Kidney (tissue), 14 donors: ENCODE data around the gene RHOB. TPM values are rescaled to one million over a fixed set of nuclear protein-coding genes. Genes with fewer than 3 reads are reported as not detected.

ENCODE experiments used
- DNase-seq, 5 donors: peaks; one replicate each; pipeline ENCODE4 v3.0.0-alpha.2; 2013 to 2020
- FAIRE-seq: peaks from 2 replicates; lab custom pipeline; 2012; peaks lifted over from hg19 to GRCh38; lab: Jason Lieb, UNC
- H3K27ac ChIP-seq, 2 donors: one replicate each; pipeline ENCODE4 v1.7.0; 2013; ENCODE audit warnings: low read depth in 2 of 2, low read length in 2 of 2, inconsistent platforms in 1 of 2
- H3K27me3 ChIP-seq: one replicate; pipeline ENCODE4 v1.7.1; 2013; ENCODE audit warnings: low read length, inconsistent platforms; ENCODE audit not compliant: control insufficient read depth, insufficient read depth
- H3K36me3 ChIP-seq, 3 donors: one replicate each; pipeline versions ENCODE4 v1.7.0 to v1.7.1; 2013; ENCODE audit warnings: low read length in 3 of 3, control low read depth in 1 of 3, inconsistent platforms in 1 of 3; ENCODE audit not compliant: insufficient read depth in 3 of 3, control insufficient read depth in 2 of 3
- H3K4me1 ChIP-seq, 3 donors: one replicate each; pipeline versions ENCODE4 v1.7.0 to v1.7.1; 2013; ENCODE audit warnings: low read length in 3 of 3, inconsistent platforms in 1 of 3, low read depth in 1 of 3; ENCODE audit not compliant: control insufficient read depth in 2 of 3, insufficient read depth in 2 of 3
- H3K4me3 ChIP-seq, 3 donors: one replicate each; pipeline versions ENCODE4 v1.7.0 to v1.8.1; 2013; ENCODE audit warnings: low read length in 3 of 3, control low read depth in 1 of 3, inconsistent platforms in 1 of 3
- H3K9ac ChIP-seq, 3 donors: one replicate each; pipeline versions ENCODE4 v1.7.0 to v1.7.1; 2013; ENCODE audit warnings: low read length in 3 of 3, control low read depth in 1 of 3, inconsistent platforms in 1 of 3
- H3K9me3 ChIP-seq, 3 donors: one replicate each; pipeline versions ENCODE4 v1.7.0 to v1.7.1; 2013; ENCODE audit warnings: low read length in 3 of 3, control low read depth in 1 of 3, inconsistent platforms in 1 of 3; ENCODE audit not compliant: control insufficient read depth in 2 of 3, insufficient read depth in 1 of 3
- intact Hi-C: fragments of 100-400 bp; cut with DNase I; formaldehyde crosslinking; loops from one replicate; pipeline ENCODE4 v1.11.1; 2022
- polyA plus RNA-seq: library from polyadenylated mRNA; stranded (reverse); fragments of 350-450 nt; fragmentation: Illumina TruSeq; extraction: RNeasy Lipid Tissue Mini Kit (QIAGEN cat#74804); gene quantifications from one replicate; pipeline ENCODE4 v1.2.3, GENCODE V29; 2014; ENCODE audit warnings: low read depth, low replicate concordance; ENCODE audit not compliant: insufficient read depth
- total RNA-seq: library from RNA; stranded (reverse); fragmentation: NEBNext Ultra II Directional; extraction: Animal tissue kit (Norgen Biotek cat#: 25700); gene quantifications from one replicate; pipeline ENCODE4 v1.2.1, GENCODE V29; 2021
- TF ChIP-seq, protein P1 (sequence below): IDR thresholded peaks from 3 replicates; pipeline ENCODE4 v1.5.1; 2012; ENCODE audit warnings: mild to moderate bottlenecking, moderate library complexity, borderline replicate concordance; ENCODE audit not compliant: insufficient read depth; ENCODE audit errors: extremely low read depth
- donor health status: control.
- donor health status: control.
- donor health status: control.
- donor health status: control.
- donor health status: control.
- donor health status: DM: yes; HTN: yes; CAD: no.
- donor health status: Normal renal cell carcinoma (clear cell type).

The RHOB gene
- total and polyA plus RNA-seq, 2 donors from 2014 or later, result 241 to 487 TPM

DNA sequence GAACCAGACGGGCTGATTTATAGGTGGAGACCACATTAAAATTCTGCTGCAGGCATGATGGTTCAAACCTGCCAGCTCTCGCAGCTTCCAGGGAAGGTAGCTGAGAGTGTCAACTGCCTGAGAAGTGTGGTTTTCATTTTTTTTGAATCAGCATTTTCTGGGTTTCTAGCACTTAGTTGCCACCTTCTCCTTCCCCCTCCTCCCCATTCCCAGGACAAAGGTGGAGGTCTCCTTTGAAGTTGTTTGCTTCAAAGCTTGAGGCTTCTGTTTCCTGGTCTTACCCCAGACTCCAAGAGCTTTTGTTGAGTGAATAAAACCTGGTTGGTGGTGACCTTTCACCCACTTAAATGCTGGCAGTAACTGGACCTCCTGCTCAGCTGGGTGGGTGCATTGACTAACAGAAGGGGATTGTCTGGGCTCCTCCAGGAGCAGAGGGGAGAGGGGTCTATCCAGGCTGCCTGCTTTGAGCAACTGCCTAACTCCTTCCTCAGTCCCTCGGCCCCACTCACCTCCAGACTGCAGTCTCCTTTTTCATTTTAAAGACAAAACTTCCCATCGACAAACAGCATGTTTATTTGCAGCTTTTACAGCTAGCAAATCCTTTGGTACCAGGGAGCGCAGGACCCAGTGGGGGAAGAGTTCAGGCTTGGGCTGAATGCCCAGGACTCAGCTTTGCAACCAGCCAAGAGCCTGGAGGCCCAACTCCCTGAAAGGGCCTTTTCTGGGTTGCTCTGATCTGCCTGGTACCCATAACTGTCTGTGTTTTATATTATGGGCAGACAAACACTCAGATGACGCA, 3.5 kb downstream of the RHOB start:
- FAIRE-seq (no peak), DNase-seq (peak; percentile 48 to 82 (median 59))
- peaks cover 0 to 9% (median 3%) of the 10 kb centered on the region in 3 donors for H3K4me1 ChIP-seq
- TF ChIP-seq, protein P1, sequence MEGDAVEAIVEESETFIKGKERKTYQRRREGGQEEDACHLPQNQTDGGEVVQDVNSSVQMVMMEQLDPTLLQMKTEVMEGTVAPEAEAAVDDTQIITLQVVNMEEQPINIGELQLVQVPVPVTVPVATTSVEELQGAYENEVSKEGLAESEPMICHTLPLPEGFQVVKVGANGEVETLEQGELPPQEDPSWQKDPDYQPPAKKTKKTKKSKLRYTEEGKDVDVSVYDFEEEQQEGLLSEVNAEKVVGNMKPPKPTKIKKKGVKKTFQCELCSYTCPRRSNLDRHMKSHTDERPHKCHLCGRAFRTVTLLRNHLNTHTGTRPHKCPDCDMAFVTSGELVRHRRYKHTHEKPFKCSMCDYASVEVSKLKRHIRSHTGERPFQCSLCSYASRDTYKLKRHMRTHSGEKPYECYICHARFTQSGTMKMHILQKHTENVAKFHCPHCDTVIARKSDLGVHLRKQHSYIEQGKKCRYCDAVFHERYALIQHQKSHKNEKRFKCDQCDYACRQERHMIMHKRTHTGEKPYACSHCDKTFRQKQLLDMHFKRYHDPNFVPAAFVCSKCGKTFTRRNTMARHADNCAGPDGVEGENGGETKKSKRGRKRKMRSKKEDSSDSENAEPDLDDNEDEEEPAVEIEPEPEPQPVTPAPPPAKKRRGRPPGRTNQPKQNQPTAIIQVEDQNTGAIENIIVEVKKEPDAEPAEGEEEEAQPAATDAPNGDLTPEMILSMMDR, result no peak
- H3K27me3 ChIP-seq, result no peaks in the 10 kb centered on the region
- H3K9me3 ChIP-seq, result no peaks in the 10 kb centered on the region
- H3K4me3 ChIP-seq, result peak overlapping the region in 2 of 3 donors; percentile 96
- peaks cover 0 to 23% (median 6%) of the 10 kb centered on the region in 3 donors for H3K36me3 ChIP-seq
- intact Hi-C loops, result no loop called here
- H3K27ac ChIP-seq, result peak overlapping the region; percentile 99
- peak overlapping the region in 2 of 3 donors; percentile 31 to 99 for H3K9ac ChIP-seq

DNA sequence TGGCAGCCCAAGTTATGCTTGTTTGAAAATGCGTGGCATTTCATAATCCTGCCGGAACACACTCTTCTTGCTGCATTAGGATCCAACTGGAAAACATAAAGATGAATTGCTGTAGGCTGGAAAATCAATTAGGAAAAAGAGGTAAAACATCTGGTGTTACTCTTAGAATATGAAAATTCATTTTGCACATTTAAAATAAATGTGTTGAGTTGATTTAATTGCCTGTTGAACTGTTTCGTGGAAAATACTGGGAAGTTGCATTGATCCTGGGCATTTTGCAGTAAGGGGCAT, 4.1 kb downstream of the RHOB start:
- no peak for DNase-seq
- no peak for FAIRE-seq
- Histone ChIP-seq H3K4me1 (peaks cover under 1 to 10% (median 3%) of the 10 kb centered on the region in 3 donors), H3K27ac (peak overlapping the region; percentile 99), H3K27me3 (no peaks in the 10 kb centered on the region), H3K9ac (peak overlapping the region in 1 of 3 donors; percentile 99), H3K36me3 (peaks cover 0 to 23% (median 6%) of the 10 kb centered on the region in 3 donors), H3K9me3 (no peaks in the 10 kb centered on the region), H3K4me3 (peak overlapping the region in 1 of 3 donors; percentile 96)
- intact Hi-C loops, result no loop called here
- TF ChIP-seq, protein P1, result no peak

DNA sequence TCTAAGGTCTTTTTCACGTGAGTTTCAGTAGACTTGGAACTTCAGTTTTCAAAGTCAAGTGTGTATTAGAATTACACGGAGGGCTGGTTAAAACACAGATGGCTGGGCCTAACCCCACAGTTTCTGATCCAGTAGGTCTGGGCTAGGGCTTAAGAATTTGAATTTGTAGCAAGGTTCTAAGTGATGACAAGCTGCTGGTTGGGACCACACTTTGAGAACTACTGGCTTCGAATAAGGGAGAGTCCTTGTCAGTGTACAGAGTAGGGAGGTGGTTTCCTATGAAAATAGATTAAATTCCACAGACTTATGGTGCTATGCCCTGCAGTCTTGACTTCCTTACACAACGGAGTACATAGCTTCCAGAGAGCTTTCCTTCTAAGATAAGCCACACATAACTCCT, 4.5 kb downstream of the RHOB start:
- intact Hi-C loops, result no loop called here
- Histone ChIP-seq H3K36me3 (peaks cover 0 to 23% (median 6%) of the 10 kb centered on the region in 3 donors), H3K9me3 (no peaks in the 10 kb centered on the region), H3K27me3 (no peaks in the 10 kb centered on the region), H3K27ac (peak overlapping the region in 1 of 2 donors; percentile 99), H3K9ac (no peak overlapping the region), H3K4me3 (peak overlapping the region in 1 of 3 donors; percentile 96), H3K4me1 (peaks cover 3 to 14% (median 3%) of the 10 kb centered on the region in 3 donors)
- DNase-seq, result peak in 1 of 5 donors; percentile 16
- FAIRE-seq, result no peak
- TF ChIP-seq, protein P1, result no peak
